Breast epithelium (tissue), 3 donors: ENCODE results near the gene VAV3.

Experiments used
- POLR2A ChIP-seq: fragments of 450-650 bp; IDR thresholded peaks from one replicate; pipeline ENCODE4 v1.6.1; 2016; ENCODE audit warnings: antibody characterized with exemption, mild to moderate bottlenecking, moderate library complexity
- TF ChIP-seq, protein P1 (sequence below), 3 donors: fragments of 450-650 bp; IDR thresholded peaks; one replicate each; pipeline ENCODE4 v1.5.1; 2016 to 2017; ENCODE audit warnings: antibody characterized with exemption in 3 of 3, mild to moderate bottlenecking in 3 of 3, moderate library complexity in 3 of 3

DNA sequence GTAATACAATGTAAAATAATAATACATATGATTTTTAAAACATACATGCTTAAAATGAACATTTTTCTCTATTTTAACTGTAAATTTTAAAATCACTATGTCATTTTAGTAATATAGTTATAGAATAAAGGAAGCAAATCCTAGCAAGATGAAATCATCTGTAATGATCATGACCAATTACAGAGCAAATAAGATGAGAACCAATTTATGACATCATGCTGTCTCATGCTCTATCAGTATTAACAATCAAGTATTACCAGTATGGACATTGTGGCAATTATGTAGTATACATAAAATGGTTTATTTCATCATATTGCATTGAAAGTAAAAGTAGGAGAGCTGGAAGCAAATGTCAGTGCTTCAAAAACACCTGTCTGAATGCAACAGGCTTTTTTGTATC is 255.0 kb downstream of the VAV3 start:
- TF ChIP-seq, protein P1, sequence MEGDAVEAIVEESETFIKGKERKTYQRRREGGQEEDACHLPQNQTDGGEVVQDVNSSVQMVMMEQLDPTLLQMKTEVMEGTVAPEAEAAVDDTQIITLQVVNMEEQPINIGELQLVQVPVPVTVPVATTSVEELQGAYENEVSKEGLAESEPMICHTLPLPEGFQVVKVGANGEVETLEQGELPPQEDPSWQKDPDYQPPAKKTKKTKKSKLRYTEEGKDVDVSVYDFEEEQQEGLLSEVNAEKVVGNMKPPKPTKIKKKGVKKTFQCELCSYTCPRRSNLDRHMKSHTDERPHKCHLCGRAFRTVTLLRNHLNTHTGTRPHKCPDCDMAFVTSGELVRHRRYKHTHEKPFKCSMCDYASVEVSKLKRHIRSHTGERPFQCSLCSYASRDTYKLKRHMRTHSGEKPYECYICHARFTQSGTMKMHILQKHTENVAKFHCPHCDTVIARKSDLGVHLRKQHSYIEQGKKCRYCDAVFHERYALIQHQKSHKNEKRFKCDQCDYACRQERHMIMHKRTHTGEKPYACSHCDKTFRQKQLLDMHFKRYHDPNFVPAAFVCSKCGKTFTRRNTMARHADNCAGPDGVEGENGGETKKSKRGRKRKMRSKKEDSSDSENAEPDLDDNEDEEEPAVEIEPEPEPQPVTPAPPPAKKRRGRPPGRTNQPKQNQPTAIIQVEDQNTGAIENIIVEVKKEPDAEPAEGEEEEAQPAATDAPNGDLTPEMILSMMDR (IDR thresholded peaks at IDR 0.05), result no peak
- no peak for TF ChIP-seq POLR2A
